Measurements from ENCODE around the gene NR6A1. TPM values are rescaled to one million over a fixed set of nuclear protein-coding genes. Genes with fewer than 3 reads are reported as not detected.

NR6A1 gene
- total RNA-seq, 1 donor from 2014 or later, result 3.2 TPM

DNA sequence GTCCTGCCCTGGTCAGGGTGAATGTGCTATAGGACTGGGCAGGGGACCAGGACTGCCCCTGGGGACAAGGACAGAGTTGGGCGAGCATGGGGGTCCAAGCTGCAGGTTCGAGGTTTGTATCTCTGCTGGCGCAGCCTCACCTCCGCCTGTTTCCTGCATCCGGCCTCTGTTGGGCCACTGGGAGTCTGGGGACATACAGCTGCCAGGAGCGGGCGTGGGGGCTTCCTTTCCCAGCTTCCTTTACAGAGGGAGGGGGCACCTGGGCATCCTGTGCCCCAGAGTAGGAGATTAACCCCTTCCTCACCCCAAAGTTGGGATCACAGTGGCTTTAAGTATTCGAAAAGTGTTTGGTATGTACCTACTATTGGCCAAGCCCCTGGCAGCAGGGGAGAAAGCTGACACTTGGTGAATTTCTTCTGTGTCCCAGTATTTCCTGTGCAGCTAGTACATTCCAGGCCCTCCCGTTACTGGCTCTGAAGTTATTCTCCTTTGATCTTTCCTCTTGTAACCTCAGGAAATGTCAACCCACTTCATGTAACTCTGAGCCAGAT, 24.8 kb upstream of the NR6A1 start:
- DNase-seq (ENCODE audit: low spot score), result no peak

DNA sequence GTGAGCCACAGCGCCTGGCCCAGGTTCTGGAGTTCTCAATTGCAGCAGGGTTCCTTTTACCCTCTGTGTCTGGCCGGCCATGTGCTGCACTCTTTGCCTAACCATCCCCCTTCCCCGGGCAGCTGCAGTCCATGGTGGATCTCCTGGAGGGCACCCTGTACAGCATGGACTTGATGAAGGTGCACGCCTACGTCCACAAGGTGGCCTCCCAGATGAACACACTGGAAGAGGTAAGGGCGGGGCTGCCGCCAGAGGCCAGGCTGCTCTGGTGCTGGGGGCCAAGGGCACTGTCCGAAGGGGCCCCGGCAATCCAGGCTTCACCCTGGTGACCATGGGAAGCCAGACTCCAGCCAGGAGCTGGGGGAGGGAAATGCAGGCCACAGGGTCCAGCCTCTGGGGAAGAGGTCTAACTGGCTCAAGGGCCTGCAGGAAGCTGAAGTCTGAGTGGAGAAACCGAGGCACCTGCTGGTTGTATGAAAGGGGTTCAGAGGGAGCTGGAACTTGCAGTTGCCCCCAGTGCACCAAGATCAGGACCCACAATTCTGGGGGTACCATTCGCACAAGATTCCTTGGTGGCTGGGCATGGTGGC, 23.9 kb upstream of the NR6A1 start:
- no peak for DNase-seq (ENCODE audit: low spot score)

DNA sequence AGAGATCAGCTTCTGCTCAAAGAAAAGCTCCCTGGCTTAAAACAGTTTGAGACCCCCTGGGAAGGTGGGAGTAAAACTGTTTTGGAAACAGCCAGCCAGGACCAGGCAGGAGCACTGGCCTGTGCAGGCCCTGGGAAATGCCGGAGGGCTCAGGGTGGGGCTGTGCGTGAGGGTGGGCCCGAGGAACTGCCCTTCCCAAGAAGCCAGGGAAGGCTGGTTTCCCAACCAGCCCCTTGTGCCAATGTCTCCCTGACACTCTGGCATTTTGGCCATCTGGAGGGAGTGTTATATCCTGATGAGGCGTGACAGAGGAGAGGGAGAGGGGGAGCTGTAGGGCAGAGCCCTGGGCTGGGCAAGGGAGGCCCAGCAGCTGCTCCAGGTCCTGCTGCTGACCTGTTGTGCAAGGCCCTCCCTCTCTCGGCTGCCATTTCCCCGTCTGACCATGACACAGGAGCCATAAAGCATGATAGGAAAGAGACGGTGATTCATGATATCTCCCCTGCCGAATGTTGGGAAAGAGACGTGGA, 22.0 kb upstream of the NR6A1 start:
- DNase-seq (ENCODE audit: low spot score), result no peak

DNA sequence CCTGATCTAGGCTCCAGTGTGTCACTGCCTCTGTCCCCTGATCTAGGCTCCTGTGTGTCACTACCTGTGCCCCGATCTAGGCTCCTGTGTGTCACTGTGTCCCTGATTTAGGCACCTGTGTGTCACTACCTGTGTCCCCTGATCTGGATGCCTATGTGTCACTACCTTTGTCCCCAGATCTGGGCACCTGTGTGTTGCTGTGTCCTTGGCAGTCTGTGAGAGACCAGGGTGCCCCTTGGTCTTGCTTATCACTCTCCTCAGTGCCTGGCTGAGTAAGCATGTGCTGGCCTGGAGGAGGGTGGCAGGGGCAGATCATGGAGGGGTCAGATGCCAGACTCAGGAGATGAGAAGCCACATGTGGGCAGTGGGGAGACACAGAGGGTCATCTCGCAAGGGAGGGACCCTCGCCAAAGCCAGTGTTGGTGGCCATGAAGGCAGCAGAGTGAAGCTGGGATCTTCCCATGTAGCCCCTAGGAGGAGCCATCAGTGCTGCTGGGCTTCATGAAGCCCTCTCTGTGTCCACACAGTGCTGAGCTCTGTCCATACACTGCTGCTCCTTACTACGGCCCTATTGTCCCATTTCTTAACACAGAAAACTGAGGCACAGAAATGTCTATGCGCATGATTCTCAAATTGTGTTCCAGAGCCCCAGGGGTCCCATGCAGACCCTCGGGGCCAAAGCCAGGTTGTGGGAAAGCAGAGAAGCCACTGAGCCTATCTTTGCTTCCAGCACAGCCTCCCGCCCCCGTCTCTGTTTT, 21.3 kb upstream of the NR6A1 start:
- DNase-seq (ENCODE audit: low spot score), result no peak

DNA sequence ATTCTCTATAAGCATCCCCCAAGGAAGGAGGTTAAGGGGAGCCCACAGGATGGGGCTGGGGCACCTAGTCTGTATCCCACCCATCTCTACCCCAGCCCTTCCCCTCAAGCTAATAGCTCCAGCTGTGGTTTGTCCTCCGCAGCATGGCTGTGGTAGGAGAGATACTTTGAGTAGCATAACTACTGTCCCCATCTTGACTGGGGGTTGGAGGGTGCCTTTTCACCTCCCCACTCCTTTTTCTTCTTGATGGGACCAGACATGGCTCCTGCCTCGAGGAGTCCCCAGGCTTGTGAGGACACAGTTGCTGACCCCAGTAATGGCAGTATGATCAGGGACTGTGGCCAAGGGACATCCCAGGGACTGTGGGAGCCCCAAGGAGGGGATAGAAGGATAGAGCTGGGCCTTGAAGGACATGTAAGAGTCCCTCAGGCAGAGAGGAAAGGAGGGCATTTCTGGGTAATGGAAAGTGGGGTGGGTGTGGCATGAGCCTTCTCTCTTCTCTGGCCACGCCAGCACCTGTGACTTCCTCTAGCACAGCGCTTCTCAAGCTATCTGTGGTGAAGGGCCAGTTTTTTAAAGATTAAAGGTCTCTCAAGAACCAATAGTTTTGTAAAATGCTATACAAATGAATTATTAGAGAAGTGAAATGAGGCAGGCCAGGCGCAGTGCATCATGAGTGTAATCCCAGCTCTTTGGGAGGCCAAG, 19.8 kb upstream of the NR6A1 start:
- DNase-seq (ENCODE audit: low spot score), result no peak

DNA sequence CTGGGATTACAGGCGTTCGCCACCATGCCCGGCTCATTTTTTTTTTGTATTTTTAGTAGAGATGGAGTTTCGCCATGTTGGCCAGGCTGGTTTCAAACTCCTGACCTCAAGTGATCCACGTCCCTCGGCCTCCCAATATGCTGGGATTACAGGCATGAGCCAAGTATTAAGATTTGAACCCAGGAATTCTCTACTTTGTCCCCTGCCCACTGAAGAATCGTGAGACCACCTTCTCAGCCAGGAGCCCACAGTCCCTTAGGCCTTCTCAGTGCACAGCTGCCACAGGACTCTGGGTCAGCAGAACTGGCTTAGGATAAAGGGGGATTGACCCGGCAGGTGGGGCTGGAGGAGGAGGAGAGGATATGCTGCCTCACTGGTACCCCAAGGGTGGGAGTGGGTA, 19.2 kb upstream of the NR6A1 start:
- DNase-seq (ENCODE audit: low spot score), result no peak

DNA sequence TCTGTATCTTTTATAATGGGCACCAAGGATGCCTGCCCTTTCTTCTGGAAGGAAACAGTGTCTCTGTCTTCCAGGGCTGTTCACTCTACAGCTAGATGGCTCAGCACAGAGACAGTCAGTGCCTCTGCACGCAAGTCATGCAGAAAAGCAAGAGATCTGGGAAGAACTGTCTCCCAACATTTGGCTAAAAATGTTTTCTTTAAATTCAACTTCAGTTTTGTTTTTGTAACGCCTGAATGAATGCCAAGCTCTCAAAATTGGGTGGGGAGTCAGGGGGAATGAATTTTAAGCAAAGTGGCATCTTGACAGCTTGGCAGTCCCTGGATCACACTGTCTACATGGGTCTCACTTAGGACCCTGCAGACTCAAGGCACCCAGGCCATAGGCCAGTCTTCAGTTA, 18.4 kb upstream of the NR6A1 start:
- no peak for DNase-seq (ENCODE audit: low spot score)

DNA sequence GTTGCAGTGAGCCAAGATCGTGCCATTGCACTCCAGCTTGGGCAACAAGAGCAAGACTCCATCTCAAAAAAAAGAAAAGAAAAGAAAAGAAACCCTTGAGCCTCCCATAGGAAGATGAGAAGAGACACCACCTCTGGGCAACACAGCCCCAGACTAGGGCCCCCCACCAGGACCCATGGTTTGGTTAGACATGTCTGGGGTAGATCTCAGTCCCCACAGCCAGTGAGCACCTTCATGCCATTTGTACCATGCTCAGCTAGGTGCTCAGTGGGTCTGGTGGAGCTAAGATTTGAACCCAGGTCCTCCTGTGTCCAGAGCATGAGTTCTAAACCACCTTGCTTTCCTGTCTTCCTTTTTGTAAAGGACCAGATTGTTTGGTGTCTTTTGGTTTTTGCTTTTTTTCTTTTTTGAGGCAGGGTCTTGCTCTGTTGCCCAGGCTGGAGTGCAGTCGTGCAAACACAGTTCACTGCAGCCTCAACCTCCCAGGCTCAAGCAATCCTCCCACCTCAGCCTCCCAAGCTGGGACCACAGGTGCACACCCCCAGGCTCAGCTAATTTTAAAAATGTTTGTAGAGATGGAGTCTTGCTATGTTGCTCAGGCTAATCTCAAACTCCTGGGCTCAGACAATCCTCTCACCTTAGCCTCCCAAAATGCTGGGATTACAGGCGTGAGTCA, 17.6 kb upstream of the NR6A1 start:
- DNase-seq (ENCODE audit: low spot score), result no peak

DNA sequence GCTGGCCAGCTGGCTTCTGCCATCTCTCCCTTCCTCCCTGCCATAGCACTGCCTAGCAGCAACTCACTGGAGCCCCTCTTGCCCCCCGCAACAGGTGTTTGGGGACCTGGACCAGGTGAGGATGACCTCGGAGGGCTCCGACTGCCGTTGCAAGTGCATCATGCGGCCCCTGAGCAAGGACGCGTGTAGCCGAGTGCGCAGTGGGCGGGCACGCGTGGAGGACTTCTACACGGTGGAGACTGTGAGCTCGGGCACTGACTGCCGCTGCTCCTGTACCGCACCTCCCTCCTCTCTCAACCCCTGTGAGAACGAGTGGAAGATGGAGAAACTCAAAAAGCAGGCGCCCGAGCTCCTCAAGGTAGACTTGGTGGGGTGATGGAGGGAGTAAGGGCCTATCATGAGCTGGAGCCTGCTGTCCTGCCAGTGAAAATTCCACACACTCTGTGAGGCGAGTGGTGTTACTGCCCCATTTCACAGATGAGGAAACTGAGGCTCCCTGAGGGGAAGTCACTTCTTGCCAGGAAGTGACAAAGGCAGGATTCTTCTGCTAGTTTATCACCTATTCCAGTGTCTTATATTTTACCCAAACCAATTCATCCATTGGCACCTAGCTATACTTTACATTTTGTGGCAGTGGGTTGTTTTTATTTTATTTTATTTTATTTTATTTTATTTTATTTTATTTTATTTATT, 15.9 kb upstream of the NR6A1 start:
- no peak for DNase-seq (ENCODE audit: low spot score)

DNA sequence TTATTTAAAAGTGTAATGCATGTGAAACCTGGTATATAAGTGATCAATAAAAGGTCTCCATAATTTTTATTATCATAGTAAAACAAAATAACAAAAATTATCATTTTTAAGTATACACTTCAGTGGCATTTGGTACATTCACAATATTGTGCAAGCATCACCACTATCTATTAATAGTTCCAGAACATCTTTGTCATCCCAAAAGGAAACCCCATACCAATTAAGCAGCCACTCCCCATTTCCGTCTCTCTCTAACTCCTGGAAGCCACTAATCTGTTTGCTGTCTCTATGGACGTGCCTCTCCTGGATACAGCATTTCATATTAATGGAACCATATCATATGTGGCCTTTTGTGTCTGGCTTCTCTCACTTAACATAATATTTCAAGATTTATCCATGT, 13.4 kb upstream of the NR6A1 start:
- DNase-seq (ENCODE audit: low spot score), result no peak

DNA sequence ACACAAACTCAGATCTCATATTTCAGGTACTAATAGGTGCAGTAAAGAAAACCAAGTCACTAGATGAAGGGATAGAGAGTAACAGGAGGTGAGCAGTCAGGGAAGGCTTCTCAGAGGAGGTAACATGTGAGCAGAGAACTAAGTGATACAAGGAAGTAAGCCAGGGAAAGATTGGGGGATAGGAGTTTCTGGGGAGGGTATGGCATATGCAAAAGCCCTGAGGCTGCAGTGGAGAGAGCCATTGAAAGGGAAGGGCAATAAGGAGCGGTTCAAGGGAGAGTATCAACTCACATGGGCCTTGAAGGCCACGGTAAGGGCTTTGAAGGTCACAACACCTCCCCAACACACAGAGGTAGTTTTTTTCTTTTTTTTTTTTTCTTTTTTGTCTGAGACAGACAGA, 12.7 kb upstream of the NR6A1 start:
- DNase-seq (ENCODE audit: low spot score), result no peak

DNA sequence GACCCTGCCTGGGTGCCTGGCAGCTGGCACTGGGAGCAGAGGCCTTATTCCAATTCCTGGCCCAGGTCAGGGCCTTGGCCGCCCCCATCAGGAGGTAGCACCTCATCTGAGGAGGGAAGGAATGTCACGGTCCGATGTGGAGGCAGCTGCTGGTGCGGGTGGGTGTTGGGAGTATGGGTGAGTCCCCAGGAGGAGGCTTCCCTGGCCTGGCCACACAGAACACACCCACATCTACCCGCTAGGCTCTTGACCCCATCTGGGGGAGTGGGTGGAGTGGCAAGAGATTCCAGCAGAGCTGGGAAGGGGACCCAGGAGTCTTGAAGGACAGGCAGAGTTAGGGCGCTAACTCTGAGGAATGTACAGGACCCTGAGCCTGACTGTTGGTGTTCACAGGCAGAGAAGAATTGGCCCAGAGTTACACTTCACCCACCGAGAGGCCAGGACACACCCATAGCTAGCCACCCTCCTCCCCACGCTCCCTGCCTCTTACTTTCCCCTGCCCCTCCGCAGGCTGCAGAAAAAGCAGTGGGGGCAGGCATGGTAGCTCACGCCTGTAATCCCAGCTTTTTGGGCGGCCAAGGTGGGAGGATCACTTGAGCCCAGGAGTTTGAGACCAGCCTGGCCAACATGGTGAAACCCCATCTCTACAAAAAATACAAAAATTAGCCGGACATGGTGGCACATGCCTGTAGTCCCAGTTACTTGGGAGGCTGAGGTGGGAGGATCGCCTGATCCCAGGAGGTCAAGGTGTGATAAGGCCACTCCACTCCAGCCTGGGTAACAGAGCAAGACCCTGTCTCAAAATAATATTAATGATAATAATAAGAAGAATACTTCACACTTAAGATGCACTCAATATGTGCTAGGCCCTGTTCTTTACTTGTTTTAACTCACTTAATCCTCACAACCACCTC, 11.8 kb upstream of the NR6A1 start:
- peak; percentile 8 for DNase-seq (ENCODE audit: low spot score)

DNA sequence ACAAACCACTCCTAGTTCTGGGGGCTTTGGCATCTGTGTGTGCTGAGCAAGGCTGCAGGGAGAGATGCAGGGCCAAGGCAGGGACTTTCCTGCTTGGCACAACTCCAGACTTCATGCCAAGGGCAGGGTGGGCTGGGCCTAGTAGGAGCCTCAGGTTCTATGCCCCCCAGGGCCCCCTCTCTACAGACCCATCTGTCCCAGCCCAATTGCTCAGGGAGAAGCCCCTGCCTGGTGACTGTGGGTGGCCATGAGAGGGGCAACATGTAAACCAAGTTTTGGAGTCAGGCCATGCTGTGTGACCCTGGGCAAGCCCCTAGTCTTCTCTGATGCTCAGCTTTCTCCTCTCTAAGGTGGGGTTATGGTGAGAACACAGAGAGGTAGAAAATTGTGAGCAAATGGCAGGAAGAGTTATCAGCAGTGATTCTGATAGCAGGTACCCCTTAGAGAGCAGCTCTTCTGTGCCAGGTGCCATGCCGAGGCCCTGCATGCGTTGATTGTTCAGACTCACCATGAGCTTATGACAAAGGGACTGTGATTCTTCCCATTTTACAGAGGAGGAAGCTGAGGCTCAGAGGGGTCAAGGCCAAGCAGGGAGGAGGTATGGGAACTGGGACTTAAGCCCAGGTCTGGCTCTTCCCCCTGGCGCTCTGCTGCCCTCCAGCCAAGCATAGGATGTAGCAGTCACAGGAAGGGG, 11.0 kb upstream of the NR6A1 start:
- peak; percentile 9 for DNase-seq (ENCODE audit: low spot score)

DNA sequence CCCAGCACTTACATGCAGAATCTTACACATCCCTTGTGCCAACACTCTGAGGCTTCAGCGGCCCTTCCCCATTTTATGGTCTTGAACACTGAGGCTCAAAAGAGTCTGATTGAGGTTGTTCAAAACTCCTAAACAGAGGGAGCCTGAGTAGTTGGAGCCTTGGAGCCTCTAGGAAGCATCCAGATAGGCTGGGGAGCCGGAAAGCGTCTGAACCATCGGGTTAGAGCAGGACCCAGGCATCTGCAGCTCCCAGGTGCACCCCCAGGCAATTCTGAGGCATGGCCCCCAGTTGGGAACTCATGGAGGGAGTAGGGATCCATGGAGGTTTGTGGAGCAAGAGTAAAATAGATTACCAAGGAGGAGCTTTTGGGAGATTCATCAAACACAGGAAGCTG, 9.6 kb upstream of the NR6A1 start:
- peak; percentile 8 for DNase-seq (ENCODE audit: low spot score)

DNA sequence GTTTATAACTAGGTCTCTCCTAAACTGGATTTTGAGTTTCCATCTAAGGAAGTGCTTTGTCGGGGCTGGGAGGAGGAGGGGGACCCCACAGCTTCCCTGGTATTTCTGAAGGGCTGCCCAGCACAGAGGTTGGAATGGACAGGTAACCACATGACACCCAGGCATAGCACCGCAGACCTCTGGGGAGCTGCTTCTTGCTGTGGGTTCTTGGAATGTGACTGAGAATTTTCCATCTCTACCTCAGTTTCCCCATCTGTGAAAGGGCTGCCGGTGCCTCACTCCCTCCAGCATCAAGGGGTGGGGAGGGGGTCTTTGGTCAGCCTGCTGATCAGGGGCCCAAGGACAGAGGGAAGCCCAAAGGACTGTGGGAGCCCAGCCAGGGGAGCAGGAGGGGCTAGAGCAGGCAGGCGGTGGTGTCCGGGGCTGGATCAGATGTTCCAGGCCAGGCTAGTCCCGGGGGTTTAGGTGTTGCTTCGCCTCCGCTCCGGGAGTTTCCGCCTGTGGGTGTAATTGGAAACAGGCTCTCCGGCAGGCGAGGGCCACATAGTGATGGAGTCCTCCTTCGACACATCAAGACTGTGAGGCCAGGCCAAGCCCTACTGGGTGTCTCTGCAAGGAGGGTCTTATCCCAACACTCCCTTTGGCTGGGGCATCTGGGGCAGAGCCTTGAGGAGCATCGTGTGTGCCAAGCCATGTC, 9.1 kb upstream of the NR6A1 start:
- DNase-seq (ENCODE audit: low spot score), result peak; percentile 8

DNA sequence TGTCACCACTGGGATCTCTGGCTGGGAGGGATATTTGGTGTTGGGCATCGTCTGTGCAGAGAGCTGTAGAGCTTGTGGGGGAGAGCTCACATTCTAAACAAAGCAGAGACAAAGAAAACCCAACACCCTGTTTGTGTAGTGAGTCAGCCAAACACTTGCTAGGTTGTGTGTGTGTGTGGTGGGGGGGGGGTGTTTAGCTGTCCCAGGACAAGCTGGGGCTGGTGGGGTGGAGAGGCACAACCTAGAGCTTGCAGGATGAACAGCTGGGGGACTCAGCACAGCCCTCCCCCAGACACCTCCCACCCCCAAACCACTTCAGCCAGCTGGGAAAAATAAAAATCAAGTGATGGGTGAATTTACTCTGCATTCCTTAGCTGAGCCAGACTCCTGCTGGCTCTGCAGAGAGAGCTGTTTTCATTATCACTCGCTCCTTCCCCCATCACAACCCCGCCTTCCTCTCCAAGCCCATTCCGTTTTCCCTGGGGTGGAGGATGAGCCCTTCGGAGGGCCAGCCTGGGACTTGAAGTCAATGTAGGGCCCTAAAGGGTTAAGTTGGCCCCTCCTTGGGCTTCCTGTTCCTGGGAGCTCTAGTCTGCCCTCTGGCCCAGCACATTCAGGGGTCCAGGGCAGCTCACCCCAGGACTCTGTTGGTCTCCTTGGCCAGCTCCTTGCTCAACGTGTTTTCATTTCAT, 8.4 kb upstream of the NR6A1 start:
- DNase-seq (ENCODE audit: low spot score), result no peak

DNA sequence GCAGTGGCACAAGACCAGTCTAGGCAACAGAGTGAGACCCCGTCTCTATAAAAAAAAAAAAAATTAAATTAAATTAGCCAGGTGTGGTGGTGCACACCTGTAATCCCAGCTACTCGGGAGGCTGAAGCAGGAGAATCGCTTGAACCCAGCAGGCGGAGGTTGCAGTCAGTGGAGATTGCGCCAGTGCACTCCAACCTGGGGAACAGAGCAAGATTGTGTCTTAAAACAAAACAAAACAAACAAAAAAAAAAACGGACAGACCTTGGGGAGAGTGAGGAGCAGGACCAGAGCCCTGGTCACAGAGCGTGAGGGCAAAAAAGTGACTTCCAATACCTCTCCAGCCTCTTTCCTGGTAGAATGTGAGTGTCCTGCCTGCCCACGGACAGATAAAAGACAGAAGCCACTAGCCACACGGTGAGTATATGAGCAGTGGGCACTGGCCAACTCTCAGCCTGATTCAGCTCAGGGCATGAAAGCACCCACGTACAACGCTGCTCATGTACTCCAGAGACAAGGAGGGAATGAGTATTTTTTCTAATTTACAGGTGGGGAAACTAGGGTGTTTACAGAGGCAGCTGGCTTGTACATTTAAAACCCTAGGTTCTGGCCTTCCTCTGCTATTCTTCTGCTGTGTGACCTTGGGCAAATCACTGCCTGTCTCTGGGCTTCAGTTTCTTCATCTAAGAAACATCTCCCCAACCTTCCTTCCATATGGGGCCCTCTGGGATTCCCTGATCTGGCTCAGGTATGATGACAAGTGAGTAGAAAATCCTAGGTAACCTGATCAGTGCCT, 7.7 kb upstream of the NR6A1 start:
- no peak for DNase-seq (ENCODE audit: low spot score)

Data from mucosa of gallbladder (tissue), 1 donor.